Measurements from ENCODE around the gene ESPN.

The ESPN gene

DNA sequence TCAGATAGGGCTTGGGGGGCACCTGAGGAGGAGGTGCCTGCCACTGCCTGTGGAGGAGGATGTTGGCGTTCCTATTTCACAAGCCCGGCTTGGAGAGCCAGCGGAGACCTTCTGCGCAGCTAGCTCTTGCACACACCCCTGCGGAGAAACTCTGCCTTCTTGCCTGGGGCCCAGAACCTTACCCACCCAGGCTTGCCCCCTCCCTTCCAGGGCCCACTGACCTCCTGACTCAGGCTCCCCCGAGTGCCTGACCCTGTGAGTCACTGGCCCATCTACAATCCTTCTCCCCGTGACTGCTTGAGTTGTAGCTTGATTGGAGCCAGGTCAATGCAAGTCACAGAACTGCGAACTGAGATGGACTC is 8.3 kb upstream of the ESPN start:
- Histone ChIP-seq H3K4me1 (ENCODE audit: control extremely low read depth in 1 of 4, control insufficient read depth in 4 of 4, insufficient read depth in 4 of 4, low read length in 3 of 4) (peaks cover 0 to 28% (median 18%) of the 10 kb centered on the region in 4 experiments), H3K27ac (ENCODE audit: insufficient read depth in 1 of 2, low read depth in 1 of 2, low read length in 2 of 2, poor library complexity in 1 of 2, severe bottlenecking in 2 of 2) (no peak overlapping the region), H3K27me3 (replicated peaks in 2 of 5; ENCODE audit: control insufficient read depth in 4 of 5, insufficient read depth in 5 of 5, low read length in 4 of 5) (peaks cover 0 to 75% (median 31%) of the 10 kb centered on the region in 5 experiments), H3K36me3 (ENCODE audit: control insufficient read depth in 4 of 4, insufficient read depth in 4 of 4, low read length in 3 of 4) (no peaks in the 10 kb centered on the region), H3K4me3 (ENCODE audit: control insufficient read depth in 1 of 7, extremely low read depth in 1 of 7, insufficient read depth in 4 of 7, low read depth in 2 of 7, low read length in 6 of 7) (no peak overlapping the region), H3K9me3 (ENCODE audit: control extremely low read depth in 1 of 5, control insufficient read depth in 4 of 5, insufficient read depth in 2 of 5, low read depth in 1 of 5, low read length in 4 of 5) (no peaks in the 10 kb centered on the region)
- 63% methylated on average over 3 of the region's 8 CpGs for WGBS (ENCODE audit: insufficient coverage)
- ChIA-PET CTCF (interaction anchor here (1.6 to 10.9 kb wide), 2 partner anchors 11 to 170 kb away, joined by 4 to 81 read pairs; no protein-coding TSS in a partner anchor), POLR2A (no interaction called here)
- no peak for DNase-seq

DNA sequence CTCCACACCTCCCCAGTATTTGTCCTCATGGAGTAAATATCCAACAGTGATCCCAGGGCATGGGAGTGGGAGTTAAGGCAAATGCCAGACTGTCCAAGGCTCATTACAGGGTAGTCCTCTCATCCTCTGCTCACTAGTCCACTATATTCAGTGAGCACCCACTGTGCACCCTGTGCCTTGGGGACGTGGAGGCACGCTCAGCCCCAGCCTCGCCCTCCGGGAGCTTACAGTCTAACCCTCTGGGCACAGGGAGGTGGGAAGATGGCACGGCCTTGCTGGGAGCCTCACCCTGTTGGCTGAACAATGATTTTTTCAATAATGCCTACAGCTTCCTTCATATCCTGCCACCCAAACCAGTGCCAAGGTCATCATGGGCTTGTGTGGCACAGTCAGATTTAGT is 7.7 kb upstream of the ESPN start:
- POLR2A ChIA-PET, result no interaction called here

DNA sequence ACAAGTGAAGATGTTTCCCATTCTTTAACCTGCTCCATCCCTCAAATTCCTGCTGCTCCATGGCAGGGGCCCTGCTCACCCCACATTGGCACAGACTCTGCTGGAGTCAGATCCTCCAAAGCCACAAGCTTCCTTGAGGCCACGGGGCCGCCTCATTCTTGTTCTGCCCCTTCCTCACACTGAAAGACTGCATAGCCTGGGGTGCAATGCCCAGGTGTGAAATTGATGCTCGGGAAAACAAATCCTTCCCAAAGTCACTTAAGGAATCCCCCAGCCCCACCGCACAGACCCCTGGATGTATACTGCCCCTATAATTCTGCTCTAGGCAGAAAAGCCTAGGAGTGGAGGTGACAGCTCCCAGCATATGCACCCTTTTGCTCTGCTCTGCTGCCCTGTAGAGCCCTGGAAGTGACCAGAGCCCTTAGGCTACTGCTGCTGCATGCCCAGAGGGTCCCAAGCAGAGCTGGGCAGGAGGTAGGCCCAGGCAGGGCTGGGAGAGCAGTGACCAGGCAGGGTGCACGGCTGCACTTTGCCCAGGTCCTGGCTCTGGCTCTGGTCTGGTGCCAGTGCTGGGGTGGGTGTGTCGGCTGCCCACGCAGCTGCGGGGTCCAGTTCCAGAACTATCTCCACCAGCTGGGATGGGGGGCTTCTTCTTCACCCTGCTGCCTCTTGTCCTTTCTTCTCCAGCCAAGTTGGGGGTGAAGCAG is 6.5 kb upstream of the ESPN start:
- no peak overlapping the region for H3K4me3 ChIP-seq (ENCODE audit: control insufficient read depth in 1 of 7, extremely low read depth in 1 of 7, insufficient read depth in 4 of 7, low read depth in 2 of 7, low read length in 6 of 7)
- peaks cover 0 to 28% (median 18%) of the 10 kb centered on the region in 4 experiments for H3K4me1 ChIP-seq (ENCODE audit: control extremely low read depth in 1 of 4, control insufficient read depth in 4 of 4, insufficient read depth in 4 of 4, low read length in 3 of 4)
- no peak overlapping the region for H3K27ac ChIP-seq (ENCODE audit: insufficient read depth in 1 of 2, low read depth in 1 of 2, low read length in 2 of 2, poor library complexity in 1 of 2, severe bottlenecking in 2 of 2)
- CTCF ChIA-PET, result interaction anchor here (1.3 to 10.9 kb wide), 3 partner anchors 12 to 60 kb away, joined by 3 to 81 read pairs (median 4); no protein-coding TSS in a partner anchor
- POLR2A ChIA-PET, result no interaction called here
- H3K9me3 ChIP-seq (ENCODE audit: control extremely low read depth in 1 of 5, control insufficient read depth in 4 of 5, insufficient read depth in 2 of 5, low read depth in 1 of 5, low read length in 4 of 5), result no peaks in the 10 kb centered on the region
- 78% methylated on average over 5 of the region's 8 CpGs for WGBS (ENCODE audit: insufficient coverage)
- H3K27me3 ChIP-seq (replicated peaks in 2 of 5; ENCODE audit: control insufficient read depth in 4 of 5, insufficient read depth in 5 of 5, low read length in 4 of 5), result peaks cover 0 to 90% (median 39%) of the 10 kb centered on the region in 5 experiments
- H3K36me3 ChIP-seq (ENCODE audit: control insufficient read depth in 4 of 4, insufficient read depth in 4 of 4, low read length in 3 of 4), result no peaks in the 10 kb centered on the region
- DNase-seq, result no peak

More for the DNA sequence above, 7.7 kb upstream of the ESPN start:
- Histone ChIP-seq H3K36me3 (ENCODE audit: control insufficient read depth in 4 of 4, insufficient read depth in 4 of 4, low read length in 3 of 4) (no peaks in the 10 kb centered on the region), H3K4me1 (ENCODE audit: control extremely low read depth in 1 of 4, control insufficient read depth in 4 of 4, insufficient read depth in 4 of 4, low read length in 3 of 4) (peaks cover 0 to 28% (median 18%) of the 10 kb centered on the region in 4 experiments), H3K4me3 (ENCODE audit: control insufficient read depth in 1 of 7, extremely low read depth in 1 of 7, insufficient read depth in 4 of 7, low read depth in 2 of 7, low read length in 6 of 7) (no peak overlapping the region), H3K27me3 (replicated peaks in 2 of 5; ENCODE audit: control insufficient read depth in 4 of 5, insufficient read depth in 5 of 5, low read length in 4 of 5) (peaks cover 0 to 81% (median 34%) of the 10 kb centered on the region in 5 experiments), H3K27ac (ENCODE audit: insufficient read depth in 1 of 2, low read depth in 1 of 2, low read length in 2 of 2, poor library complexity in 1 of 2, severe bottlenecking in 2 of 2) (no peak overlapping the region), H3K9me3 (ENCODE audit: control extremely low read depth in 1 of 5, control insufficient read depth in 4 of 5, insufficient read depth in 2 of 5, low read depth in 1 of 5, low read length in 4 of 5) (no peaks in the 10 kb centered on the region)
- 95% methylated on average over 3 of the region's 5 CpGs for WGBS (ENCODE audit: insufficient coverage)
- CTCF ChIA-PET, result interaction anchor here (1.6 to 10.9 kb wide), 3 partner anchors 11 to 170 kb away, joined by 4 to 81 read pairs (median 4); no protein-coding TSS in a partner anchor
- DNase-seq, result no peak

DNA sequence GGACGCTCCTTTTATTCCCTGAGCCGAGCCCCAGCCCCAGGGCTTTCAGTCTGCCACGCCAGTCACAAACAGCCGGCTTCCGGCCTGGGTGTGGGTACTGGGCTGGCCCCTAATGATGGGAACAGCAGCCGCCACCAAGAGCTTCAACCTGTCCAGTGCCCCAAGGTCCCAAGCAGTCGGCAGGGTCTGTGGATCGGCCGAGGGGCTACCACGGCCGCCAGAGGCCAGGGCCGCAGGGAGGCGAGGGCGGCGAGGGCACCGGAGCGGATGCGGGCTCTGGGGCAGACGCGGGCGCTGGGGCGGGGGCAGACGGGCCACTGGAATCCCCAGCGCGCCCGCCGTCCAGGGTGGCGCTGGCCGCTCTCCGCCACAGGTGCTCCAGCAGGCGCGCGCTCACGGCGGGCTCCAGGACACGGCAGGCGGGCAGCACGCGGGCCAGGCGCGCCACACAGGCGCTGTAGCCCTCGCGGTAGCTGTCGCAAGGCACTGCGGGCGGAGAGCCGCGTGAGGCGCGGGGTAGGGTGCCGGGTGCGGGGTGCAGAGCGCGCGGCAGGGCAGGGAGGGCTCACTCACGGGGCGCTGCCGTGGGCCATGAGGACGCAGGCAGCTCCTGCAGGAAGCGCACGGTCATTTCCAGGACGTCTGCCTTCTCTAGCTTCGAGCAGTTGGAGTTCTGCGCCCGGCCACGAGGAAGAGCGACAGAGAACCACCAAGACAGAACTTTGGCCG is 5.7 kb upstream of the ESPN start:
- Histone ChIP-seq H3K4me1 (ENCODE audit: control extremely low read depth in 1 of 4, control insufficient read depth in 4 of 4, insufficient read depth in 4 of 4, low read length in 3 of 4) (peaks cover 0 to 30% (median 22%) of the 10 kb centered on the region in 4 experiments), H3K36me3 (ENCODE audit: control insufficient read depth in 4 of 4, insufficient read depth in 4 of 4, low read length in 3 of 4) (no peaks in the 10 kb centered on the region), H3K4me3 (ENCODE audit: control insufficient read depth in 1 of 7, extremely low read depth in 1 of 7, insufficient read depth in 4 of 7, low read depth in 2 of 7, low read length in 6 of 7) (no peak overlapping the region), H3K27me3 (replicated peaks in 2 of 5; ENCODE audit: control insufficient read depth in 4 of 5, insufficient read depth in 5 of 5, low read length in 4 of 5) (peaks cover 0 to 97% (median 43%) of the 10 kb centered on the region in 5 experiments), H3K9me3 (ENCODE audit: control extremely low read depth in 1 of 5, control insufficient read depth in 4 of 5, insufficient read depth in 2 of 5, low read depth in 1 of 5, low read length in 4 of 5) (no peaks in the 10 kb centered on the region), H3K27ac (ENCODE audit: insufficient read depth in 1 of 2, low read depth in 1 of 2, low read length in 2 of 2, poor library complexity in 1 of 2, severe bottlenecking in 2 of 2) (no peak overlapping the region)
- ChIA-PET POLR2A (no interaction called here), CTCF (interaction anchor here (0.5 to 10.9 kb wide), 7 partner anchors 12 to 154 kb away, joined by 3 to 81 read pairs (median 4); no protein-coding TSS in a partner anchor)
- peak in 1 of 3 donors; percentile 29 for DNase-seq
- 7% methylated on average over 60 of the region's 69 CpGs for WGBS (ENCODE audit: insufficient coverage)

GRCh38 chr1:6419397-6419803 is 5.2 kb upstream of the ESPN start:
- WGBS (ENCODE audit: insufficient coverage), result 5% methylated on average over 32 of the region's 48 CpGs
- H3K27me3 ChIP-seq (replicated peaks in 2 of 5; ENCODE audit: control insufficient read depth in 4 of 5, insufficient read depth in 5 of 5, low read length in 4 of 5), result peaks cover 0 to 99% (median 47%) of the 10 kb centered on the region in 5 experiments
- no peaks in the 10 kb centered on the region for H3K9me3 ChIP-seq (ENCODE audit: control extremely low read depth in 1 of 5, control insufficient read depth in 4 of 5, insufficient read depth in 2 of 5, low read depth in 1 of 5, low read length in 4 of 5)
- POLR2A ChIA-PET, result no interaction called here
- peaks cover 0 to 34% (median 26%) of the 10 kb centered on the region in 4 experiments for H3K4me1 ChIP-seq (ENCODE audit: control extremely low read depth in 1 of 4, control insufficient read depth in 4 of 4, insufficient read depth in 4 of 4, low read length in 3 of 4)
- peak in 2 of 3 donors; percentile 33 to 42 for DNase-seq
- H3K4me3 ChIP-seq (ENCODE audit: control insufficient read depth in 1 of 7, extremely low read depth in 1 of 7, insufficient read depth in 4 of 7, low read depth in 2 of 7, low read length in 6 of 7), result peak overlapping the region in 3 of 7 experiments; percentile 32 to 57 (median 50)
- no peaks in the 10 kb centered on the region for H3K36me3 ChIP-seq (ENCODE audit: control insufficient read depth in 4 of 4, insufficient read depth in 4 of 4, low read length in 3 of 4)
- CTCF ChIA-PET, result interaction anchor here (1.1 to 10.9 kb wide), 5 partner anchors 14 to 154 kb away, joined by 3 to 81 read pairs (median 10); no protein-coding TSS in a partner anchor
- H3K27ac ChIP-seq (ENCODE audit: insufficient read depth in 1 of 2, low read depth in 1 of 2, low read length in 2 of 2, poor library complexity in 1 of 2, severe bottlenecking in 2 of 2), result no peak overlapping the region

GRCh38 chr1:6419804-6420453 is 4.6 kb upstream of the ESPN start, which contains the start of gene HES2:
Gene HES2 (minus strand): TSS chr1:6419919. CDS start chr1:6419820, 99 bp downstream.
- DNase-seq, result no peak
- POLR2A ChIA-PET, result interaction anchor here (1.0 kb wide), 1 partner anchor 20 kb away, joined by 3 read pairs; no protein-coding TSS in a partner anchor
- under 1% methylated on average over 61 of the region's 62 CpGs for WGBS (ENCODE audit: insufficient coverage)
- CTCF ChIA-PET, result interaction anchor here (0.9 to 10.9 kb wide), 8 partner anchors 14 to 173 kb away, joined by 3 to 81 read pairs (median 3); no protein-coding TSS in a partner anchor
- H3K27me3 ChIP-seq (replicated peaks in 2 of 5; ENCODE audit: control insufficient read depth in 4 of 5, insufficient read depth in 5 of 5, low read length in 4 of 5), result peaks cover 0 to 98% (median 44%) of the 10 kb centered on the region in 5 experiments
- no peak within 1 kb of the TSS for H3K27ac ChIP-seq (ENCODE audit: insufficient read depth in 1 of 2, low read depth in 1 of 2, low read length in 2 of 2, poor library complexity in 1 of 2, severe bottlenecking in 2 of 2)
- peak within 1 kb of the TSS in 3 of 7 experiments; percentile 32 to 57 (median 50) for H3K4me3 ChIP-seq (ENCODE audit: control insufficient read depth in 1 of 7, extremely low read depth in 1 of 7, insufficient read depth in 4 of 7, low read depth in 2 of 7, low read length in 6 of 7)
- no peaks in the 10 kb centered on the region for H3K9me3 ChIP-seq (ENCODE audit: control extremely low read depth in 1 of 5, control insufficient read depth in 4 of 5, insufficient read depth in 2 of 5, low read depth in 1 of 5, low read length in 4 of 5)
- H3K36me3 ChIP-seq (ENCODE audit: control insufficient read depth in 4 of 4, insufficient read depth in 4 of 4, low read length in 3 of 4), result no peaks in the 10 kb centered on the region
- peaks cover 0 to 35% (median 26%) of the 10 kb centered on the region in 4 experiments for H3K4me1 ChIP-seq (ENCODE audit: control extremely low read depth in 1 of 4, control insufficient read depth in 4 of 4, insufficient read depth in 4 of 4, low read length in 3 of 4)

Measured in common myeloid progenitor, CD34-positive (primary cell).